Ovary (tissue), 3 donors: ENCODE data around the gene PTPRN2.

Source experiments
- EP300 ChIP-seq: sonication (generic); formaldehyde crosslinking; IDR thresholded peaks from one replicate; pipeline ENCODE4 v1.6.1; 2017; ENCODE audit warnings: antibody characterized with exemption
- POLR2A ChIP-seq: fragments of 450-650 bp; IDR thresholded peaks from one replicate; pipeline ENCODE4 v1.6.1; 2017; ENCODE audit warnings: antibody characterized with exemption, mild to moderate bottlenecking, moderate library complexity
- TF ChIP-seq, protein P1 (sequence below), 3 donors: fragments of 450-650 bp in 2 of 3; fragments of 200-600 bp in 1 of 3; IDR thresholded peaks; one replicate each; pipeline versions ENCODE4 v1.5.1 to v1.8.0; 2016 to 2022; ENCODE audit warnings: antibody characterized with exemption in 3 of 3, mild to moderate bottlenecking in 1 of 3
- donor health status: DM: no; HTN: no; CAD: no.

DNA sequence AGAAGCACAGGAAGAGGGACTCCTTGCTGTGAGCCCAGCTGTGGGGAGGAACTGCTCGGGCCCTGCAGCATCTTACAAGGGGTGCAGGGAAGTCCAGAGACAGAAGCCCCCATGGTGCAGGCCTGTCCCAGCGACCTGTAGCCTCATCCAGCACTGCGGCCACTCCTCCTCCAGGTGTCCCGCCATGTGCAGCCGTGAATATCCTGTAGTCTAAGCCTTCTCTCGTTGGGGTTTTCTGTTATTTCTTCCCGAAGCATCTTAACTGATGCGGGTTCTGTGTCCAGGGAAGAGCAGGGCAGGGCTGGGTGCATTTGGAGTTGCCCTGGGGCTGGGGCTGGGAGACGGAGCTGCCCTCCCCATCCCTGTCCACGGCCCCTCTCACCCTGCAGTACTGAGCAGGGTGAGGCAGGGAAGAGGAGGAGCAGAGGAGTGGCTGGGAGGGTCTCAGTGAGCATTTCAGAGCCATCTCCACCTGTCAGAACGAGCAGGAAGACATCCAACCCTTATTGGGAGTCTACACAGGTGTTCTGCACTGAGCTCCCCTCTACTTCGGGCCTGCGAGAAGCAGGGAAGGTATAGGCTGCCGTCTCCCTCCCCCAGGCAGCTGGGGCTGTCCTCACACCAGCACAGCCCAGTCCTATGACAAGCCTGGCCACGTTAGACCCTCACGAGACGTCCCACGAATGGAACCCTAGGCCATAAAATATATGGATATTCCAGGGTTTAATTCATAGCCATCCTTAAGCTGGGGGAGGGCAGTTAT is 756.3 kb downstream of the PTPRN2 start:
- TF ChIP-seq, protein P1, sequence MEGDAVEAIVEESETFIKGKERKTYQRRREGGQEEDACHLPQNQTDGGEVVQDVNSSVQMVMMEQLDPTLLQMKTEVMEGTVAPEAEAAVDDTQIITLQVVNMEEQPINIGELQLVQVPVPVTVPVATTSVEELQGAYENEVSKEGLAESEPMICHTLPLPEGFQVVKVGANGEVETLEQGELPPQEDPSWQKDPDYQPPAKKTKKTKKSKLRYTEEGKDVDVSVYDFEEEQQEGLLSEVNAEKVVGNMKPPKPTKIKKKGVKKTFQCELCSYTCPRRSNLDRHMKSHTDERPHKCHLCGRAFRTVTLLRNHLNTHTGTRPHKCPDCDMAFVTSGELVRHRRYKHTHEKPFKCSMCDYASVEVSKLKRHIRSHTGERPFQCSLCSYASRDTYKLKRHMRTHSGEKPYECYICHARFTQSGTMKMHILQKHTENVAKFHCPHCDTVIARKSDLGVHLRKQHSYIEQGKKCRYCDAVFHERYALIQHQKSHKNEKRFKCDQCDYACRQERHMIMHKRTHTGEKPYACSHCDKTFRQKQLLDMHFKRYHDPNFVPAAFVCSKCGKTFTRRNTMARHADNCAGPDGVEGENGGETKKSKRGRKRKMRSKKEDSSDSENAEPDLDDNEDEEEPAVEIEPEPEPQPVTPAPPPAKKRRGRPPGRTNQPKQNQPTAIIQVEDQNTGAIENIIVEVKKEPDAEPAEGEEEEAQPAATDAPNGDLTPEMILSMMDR (IDR thresholded peaks at IDR 0.05) = no peak
- TF ChIP-seq POLR2A (no peak), EP300 (no peak)
